Keratinocyte (primary cell): Measurements from ENCODE around the gene ANKRD49.

ENCODE experiments used
- CTCF ChIP-seq, 3 experiments: IDR thresholded peaks in 1 of 3; conservative IDR thresholded peaks in 1 of 3; optimal IDR thresholded peaks in 1 of 3; 2 replicates in 2 of 3; 3 replicates in 1 of 3; pipeline versions ENCODE3 to v1.5.1; 2011; ENCODE audit warnings: low read length in 3 of 3, mild to moderate bottlenecking in 3 of 3, moderate library complexity in 2 of 3, control low read depth in 1 of 3, inconsistent platforms in 1 of 3; ENCODE audit not compliant: insufficient read depth in 2 of 3; ENCODE audit errors: extremely low read depth in 1 of 3
- EZH2 ChIP-seq: IDR thresholded peaks from one replicate; pipeline ENCODE4 v1.6.1; 2012; ENCODE audit warnings: inconsistent platforms, mild to moderate bottlenecking, low read length, moderate library complexity

GRCh38 chr11:94445641-94446040, 48.1 kb upstream of the ANKRD49 start:
- TF ChIP-seq CTCF (optimal IDR thresholded peaks at IDR 0.05 in 1 of 3, IDR thresholded peaks at IDR 0.05 in 1 of 3, conservative IDR thresholded peaks at IDR 0.05 in 1 of 3; ENCODE audit: extremely low read depth in 1 of 3, insufficient read depth in 2 of 3, low read length in 3 of 3): no peak
- no peak for TF ChIP-seq EZH2
